ENCODE measurements around the gene CLCN6. TPM values are rescaled to one million over a fixed set of nuclear protein-coding genes. Genes with fewer than 3 reads are reported as not detected.
"Not testable (repeated sequence)": the region's sequence is repeated elsewhere in the genome, so short reads cannot be mapped to it uniquely, and the experiment has no call there.

Gene CLCN6
- total RNA-seq, 1 experiment from 2014 or later, result 6.8 TPM

DNA sequence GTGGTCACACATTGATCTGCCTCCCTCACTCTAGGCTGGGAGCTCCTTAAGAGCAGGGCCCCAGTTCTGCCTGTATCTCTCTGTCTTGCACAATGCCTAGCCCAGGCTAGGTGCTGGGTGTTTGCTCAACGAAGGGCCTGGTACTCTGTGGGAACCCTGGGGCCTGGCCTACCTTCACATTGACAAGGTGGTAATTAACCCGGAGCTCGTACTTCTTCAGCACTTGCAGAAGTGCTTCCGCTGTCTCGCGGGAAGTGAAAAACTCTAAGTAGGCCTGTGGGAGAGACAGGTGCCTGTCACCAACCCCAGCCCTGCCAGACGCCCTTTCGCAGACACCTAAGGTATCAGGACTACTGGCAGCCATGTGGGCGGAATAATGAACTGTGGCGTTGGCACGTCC lies 13.9 kb upstream of the CLCN6 start:
- in situ Hi-C loops (cut with HindIII; ENCODE audit: low sequenced_read_pairs), result no loop called here
- no peak for DNase-seq (ENCODE audit: low spot score)

DNA sequence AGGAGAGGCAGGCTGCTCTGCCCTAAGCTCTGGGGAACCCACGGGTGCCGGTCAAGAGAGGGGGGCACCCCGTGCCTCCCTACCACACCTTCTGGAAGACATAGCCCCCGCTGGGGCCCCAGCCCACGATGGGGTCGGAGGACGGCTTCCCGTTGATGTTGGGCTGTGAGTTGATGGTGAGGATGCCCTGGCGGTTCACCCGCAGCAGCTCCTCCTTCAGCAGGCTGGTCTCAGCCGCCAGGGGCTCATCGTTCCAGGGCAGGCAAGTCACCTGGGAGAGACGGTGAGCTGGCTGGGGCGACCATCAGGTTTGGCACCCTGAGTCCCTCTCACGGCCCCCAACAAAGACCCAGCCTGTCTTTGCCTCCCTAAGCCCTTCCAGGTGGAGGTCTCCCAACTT lies 12.2 kb upstream of the CLCN6 start:
- in situ Hi-C loops (cut with HindIII; ENCODE audit: low sequenced_read_pairs), result no loop called here
- no peak for DNase-seq (ENCODE audit: low spot score)

DNA sequence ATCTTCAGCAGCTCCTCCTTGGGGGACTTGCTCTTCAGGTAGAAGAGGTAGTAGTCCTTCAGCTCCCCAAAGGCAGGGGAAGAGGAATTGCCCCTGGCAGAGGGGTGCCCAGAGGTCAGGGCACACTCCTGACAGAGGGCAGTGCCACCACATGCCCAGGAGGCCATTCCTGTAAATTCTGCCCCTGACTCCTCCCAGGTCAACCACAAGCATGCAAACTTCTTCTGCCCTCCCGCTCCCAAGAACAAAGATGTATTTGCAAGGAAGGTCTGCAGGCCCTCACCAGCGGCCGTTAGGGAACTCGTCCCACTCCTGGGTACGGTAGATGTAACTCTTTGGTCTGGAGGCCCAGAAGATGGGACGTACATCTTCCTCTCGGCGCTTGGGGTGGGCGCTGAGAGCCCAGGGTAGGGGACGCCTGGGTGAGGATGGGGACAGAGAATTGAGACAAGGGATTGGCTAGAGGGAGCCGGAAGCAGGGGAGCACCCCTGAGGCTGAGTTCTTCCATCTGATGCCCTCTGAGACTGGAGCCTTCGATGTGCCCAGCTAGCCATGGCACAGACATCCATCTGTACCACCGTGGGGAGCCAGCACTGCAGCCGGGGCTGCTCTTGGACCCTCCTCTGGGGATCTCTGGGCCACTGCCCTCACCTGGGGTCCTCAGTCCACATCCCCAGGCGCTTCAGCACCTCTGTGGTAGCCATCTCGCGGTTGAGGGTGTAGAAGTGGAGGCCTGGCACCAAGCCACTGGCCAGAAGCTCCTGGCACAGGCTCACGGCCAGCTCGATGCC lies 11.3 kb upstream of the CLCN6 start:
- in situ Hi-C loops (cut with HindIII; ENCODE audit: low sequenced_read_pairs), result no loop called here
- no peak for DNase-seq (ENCODE audit: low spot score)

DNA sequence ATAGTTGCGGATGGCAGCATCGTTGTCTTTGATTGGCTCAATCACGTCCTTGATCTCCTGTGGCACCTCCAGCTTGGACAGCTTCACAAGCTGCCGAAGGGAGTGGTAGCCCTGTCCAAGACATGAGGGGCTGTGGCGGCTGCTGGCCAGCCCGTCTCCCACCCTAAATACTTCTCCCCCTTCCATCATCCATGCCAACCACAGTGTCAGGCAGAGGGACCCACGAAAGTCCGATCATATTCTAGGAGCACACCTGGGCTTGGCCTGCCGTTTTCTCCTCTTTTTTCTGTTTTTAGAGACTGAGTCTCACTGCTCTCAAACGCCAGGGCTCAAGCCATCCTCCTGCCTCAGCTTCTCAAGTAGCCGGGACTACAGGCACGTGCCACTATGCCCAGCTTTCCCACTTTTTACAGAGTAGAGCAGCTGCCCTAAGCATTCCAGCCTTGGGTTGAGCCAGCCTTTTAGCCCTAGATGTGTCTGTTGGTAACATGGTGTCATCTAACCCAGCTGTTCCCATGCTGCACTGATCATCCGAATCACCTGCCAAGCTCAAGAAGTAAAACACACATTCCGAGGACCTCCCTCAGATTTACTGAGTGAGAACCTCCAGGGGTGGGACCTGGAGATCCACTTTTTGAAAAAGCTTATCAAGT lies 10.6 kb upstream of the CLCN6 start:
- in situ Hi-C loops (cut with HindIII; ENCODE audit: low sequenced_read_pairs), result no loop called here
- DNase-seq (ENCODE audit: low spot score), result no peak

DNA sequence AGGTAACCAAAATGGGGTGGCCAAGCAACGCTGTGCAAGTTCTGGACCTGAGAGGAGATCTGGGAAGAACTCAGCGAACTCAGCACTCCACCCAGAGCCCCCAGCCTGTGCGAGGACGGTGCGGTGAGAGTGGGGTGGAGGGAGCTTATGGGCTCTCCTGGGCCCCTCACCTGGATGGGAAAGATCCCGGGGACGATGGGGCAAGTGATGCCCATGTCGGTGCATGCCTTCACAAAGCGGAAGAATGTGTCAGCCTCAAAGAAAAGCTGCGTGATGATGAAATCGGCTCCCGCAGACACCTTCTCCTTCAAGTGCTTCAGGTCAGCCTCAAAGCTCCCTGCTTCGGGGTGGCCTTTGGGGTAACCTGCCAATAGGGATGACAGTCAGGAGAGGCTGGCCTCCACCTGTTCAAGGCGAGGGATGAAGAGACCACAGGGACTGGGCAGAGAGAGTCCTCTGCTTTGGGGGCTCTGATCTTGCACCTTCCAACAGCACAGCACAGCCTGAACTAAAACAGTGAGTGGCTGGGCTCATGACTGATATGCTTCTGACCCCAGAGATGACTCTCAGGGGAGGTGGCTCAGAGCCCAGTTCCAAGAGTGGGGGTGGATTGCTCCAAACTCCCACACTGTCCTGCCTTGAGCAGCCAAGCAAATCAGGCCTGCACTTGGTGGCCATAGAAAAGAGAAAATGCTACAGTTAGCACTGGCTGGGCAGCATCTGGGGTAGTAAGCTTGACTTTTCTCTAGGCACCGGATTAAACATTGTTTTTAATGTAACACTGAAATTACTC lies 9.8 kb upstream of the CLCN6 start:
- in situ Hi-C loops (cut with HindIII; ENCODE audit: low sequenced_read_pairs), result no loop called here
- no peak for DNase-seq (ENCODE audit: low spot score)

DNA sequence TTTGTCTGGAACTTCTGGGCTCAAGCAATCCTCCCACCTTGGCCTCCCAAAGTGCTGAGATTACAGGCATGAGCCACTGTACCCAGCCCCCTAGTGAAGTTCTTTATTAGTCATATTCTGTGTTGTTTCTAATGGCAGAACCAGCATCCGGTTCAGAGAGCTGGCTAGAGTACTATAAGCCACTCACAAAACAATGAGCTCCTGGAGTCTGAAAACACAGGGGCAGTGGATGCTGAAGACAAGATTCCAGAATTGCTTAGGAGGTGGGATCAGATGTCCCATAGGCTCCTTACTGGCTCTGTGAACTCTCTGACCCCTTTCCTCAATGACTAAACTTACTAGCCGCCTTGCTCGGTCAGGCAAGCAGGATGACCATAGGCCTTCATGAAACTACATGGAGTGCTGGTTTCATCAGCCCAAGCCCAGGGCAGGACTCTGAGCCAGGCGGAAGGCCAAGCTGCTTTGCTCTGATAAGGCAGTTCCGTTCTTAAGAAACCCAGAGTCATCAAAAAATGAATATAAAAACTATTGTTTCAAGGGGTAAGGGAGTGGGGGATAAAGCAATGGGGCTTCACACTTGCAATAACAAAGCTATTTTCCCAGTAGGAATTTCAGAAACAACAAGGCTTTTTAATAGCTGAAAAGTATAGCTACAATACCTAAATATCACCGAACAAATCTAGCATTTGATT lies 8.3 kb upstream of the CLCN6 start:
- no peak for DNase-seq (ENCODE audit: low spot score)
- in situ Hi-C loops (cut with HindIII; ENCODE audit: low sequenced_read_pairs), result no loop called here

DNA sequence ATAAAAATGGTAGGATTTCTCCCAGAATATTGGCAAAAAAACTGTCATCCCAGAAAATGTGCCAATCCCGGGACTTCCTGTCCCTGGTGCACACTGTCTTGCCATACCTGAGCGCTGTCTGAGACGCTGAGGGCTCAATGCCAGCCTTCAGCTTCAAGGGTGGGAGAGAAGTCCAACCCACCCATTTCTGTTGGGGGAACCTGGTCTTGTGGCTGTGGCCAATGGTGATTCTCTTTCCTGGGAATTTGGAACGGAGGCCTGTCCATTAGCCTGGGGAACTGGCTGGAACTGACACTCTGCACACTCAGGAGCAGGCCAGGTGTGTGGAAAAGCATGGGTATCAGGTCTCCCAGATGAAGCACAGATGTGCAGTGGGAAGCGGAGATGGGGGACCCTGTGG lies 6.9 kb upstream of the CLCN6 start:
- DNase-seq (ENCODE audit: low spot score), result no peak
- in situ Hi-C loops (cut with HindIII; ENCODE audit: low sequenced_read_pairs), result no loop called here

DNA sequence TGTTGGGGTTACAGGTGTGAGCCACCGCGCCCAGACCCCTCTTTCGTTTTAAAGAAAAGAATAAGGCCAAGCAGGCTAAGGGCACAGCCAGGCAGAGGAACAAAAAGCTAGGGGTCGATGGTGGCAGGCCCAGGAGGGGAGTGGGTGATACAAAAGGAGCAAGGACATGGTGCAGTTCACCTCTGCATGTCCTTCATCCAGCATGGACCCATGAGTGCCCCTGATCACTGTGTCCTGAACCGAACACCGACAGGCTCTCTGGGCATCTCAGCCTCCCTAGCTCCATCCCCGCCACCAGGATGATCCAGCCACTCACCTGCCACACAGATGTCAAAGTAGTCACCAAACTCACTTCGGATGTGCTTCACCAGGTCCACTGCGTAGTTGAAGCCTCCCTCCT lies 6.1 kb upstream of the CLCN6 start:
- in situ Hi-C loops (cut with HindIII; ENCODE audit: low sequenced_read_pairs), result no loop called here
- DNase-seq (ENCODE audit: low spot score), result no peak

DNA sequence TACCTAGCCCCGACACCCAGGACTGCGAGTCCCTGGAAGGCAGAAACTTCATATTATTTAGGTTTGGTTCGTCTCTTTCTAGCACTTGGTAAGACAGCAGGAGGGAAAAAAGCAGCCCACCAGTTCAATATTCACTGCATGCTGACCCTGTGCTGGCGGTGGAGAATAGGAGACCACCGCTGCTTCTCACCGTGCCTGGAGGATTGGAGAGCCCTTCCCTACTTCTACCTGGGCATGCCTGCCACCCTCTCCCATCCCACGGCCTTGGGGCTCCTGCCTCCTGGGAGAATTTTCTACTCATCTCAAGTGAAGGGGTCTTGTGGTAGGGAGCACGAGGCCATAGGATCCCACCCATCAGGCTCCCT lies 5.6 kb upstream of the CLCN6 start:
- in situ Hi-C loops (cut with HindIII; ENCODE audit: low sequenced_read_pairs), result no loop called here
- no peak for DNase-seq (ENCODE audit: low spot score)

DNA sequence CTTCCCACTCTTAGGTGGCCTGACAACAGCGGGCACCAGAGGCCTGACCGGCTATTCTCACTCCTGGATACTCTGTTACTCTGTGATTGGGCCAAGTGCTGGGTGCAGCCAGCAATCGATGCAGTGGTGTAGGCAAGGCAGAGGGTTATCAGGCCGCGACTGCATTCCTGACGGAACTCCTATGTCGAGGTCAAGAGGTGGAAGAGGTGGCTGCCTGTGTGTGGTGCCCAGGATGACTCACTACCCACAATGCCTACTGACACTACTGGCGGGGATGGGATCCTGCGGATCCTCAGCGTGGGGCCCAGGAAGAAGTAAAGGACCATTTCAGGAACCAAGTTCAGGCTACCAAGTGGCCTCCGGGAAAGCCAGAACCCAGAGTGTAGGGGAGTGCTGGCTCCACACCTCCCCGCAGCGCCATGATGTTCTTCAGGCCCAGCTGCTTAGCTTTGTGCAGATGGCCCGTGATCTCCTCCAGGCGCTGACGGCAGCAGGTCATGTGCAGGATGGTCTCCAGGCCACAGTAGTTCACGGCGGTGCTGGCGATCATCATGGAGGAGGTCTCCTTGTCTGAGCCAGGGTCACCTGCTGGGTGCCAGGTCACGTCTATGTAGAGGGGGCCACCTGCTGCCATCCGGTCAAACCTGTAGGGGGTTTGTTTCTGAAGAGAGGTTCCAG lies 5.1 kb upstream of the CLCN6 start:
- in situ Hi-C loops (cut with HindIII; ENCODE audit: low sequenced_read_pairs), result no loop called here
- no peak for DNase-seq (ENCODE audit: low spot score)

DNA sequence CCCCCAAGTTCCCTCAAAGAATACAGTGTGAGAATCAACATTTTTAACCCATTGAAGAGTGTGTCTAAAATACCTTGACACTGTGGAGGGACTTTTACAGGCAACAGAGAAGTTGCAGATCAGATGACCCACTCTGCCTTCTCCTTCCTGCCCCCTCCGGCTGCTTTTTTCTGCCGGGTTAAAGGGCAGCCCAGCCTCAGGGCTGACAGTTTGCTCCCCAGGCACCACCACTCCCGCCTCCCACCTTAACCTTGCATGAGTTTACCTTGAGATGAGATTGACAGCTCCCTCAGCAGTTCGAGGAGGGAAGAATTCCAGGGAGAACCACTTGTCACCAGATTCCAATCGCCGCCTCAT lies 3.4 kb upstream of the CLCN6 start:
- DNase-seq (ENCODE audit: low spot score), result peak; percentile 16
- in situ Hi-C loops (cut with HindIII; ENCODE audit: low sequenced_read_pairs), result no loop called here

DNA sequence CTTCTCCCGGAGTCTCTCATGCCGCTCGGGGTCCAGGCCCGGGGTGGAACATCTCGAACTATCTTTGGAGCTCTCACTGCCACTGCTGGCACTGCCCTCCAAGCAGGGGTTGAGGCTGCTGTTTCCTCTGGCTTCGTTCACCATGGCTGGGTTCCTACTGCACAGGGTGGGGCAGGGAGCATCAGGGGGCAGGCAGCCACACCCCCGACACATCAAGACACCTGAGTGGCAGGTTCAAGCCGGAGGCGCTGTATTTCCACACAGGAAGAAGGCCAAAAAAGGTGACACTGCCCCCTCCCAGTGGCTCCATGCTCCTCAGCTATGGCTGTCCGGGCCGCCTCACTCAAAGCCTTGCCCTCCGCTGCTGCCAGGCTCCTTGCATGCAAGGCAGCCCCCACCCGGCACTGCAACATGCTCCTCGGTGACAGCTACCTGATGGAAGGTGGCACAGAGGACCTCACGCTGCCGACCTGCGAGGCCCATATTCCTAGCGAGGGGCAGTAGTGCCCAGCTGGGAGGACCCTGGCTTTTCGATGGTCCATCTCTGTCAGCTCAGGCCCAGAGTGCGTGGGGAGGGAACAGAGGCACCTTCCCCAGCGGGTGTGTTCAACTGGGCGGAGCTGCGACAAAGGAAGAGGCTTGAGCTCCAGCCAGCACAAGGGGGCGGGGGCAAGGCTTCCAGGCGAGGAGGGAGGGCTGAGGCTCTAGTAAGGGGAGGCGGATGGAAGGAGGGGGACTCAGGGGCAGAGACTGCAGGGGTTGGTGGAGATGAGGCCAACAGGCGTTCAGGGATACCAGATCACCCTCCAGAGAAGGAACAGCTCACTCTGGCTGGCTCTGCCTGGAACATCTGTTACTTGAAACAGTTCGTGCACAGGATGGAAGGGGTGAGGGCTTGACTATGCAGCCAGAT lies 2.8 kb upstream of the CLCN6 start:
- in situ Hi-C loops (cut with HindIII; ENCODE audit: low sequenced_read_pairs), result no loop called here
- DNase-seq (ENCODE audit: low spot score), result peak; percentile 77

DNA sequence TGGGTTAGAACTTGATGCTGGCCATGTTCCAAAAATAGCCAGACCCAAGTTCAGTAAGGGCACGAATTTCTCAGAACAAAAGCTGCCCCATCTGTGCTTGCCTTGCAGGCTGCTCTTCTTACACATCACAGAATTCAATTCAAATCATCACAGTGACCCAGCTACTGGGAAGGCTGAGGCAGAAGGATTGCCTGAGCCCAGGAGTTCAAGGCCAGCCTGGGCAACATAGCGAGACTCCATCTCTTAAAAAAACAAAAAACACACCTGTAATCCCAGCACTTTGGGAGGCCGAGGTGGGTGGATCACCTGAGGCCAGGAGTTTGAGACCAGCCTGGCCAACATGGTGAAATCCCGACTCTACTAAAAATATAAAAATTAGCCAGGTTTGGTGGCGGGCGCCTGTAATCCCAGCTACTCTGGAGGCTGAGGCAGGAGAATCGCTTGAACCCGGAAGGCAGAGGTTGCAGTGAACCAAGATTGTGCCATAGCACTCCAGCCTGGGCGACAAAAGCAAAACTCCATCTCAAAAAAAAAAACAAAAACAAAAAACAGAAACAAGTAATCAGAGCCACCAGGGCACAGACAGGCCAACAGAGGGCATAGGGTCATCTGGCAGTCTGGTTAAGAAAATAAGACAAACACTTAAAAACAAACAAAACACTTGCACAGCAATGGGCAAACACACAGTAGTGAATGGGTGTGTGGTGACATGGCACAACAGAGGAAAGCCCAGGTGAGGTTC lies 1.9 kb upstream of the CLCN6 start:
- in situ Hi-C loops (cut with HindIII; ENCODE audit: low sequenced_read_pairs), result not testable (repeated sequence)

DNA sequence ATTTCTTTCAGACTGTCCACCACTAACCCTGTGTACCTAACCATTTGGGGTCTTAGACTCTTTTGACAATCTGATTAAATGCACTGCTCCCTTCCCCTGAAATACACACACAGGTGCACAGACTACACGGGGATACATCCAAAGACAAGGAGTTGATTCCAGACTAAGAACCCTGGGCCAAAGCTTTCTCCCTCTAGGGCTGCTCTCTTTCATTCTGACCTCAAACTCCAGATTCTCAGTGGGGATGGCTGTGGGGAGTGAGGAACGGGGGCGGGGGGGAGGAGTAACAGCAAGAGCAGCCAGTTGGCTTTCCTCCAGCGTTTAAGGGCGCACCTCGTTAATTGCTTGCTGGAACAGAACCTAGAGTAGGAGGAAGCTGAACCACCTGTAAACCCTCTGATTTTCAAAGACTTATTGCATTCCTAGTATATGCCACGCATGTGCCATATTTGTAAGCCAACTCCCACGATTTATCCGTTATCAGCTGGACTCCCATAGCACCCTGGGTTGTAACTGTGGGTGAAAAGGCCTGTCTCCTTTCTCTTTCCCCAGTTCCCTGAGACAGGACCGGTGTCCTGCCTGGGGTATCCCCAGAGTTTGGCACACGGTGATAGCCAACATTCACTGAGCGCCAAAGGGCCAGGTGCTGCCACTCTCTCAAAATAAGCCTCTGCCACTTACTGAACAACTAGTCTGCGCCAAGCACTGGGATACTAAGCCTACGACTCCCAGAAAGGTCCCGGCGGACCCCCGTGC lies 1.1 kb upstream of the CLCN6 start:
- DNase-seq (ENCODE audit: low spot score), result peak; percentile 21
- in situ Hi-C loops (cut with HindIII; ENCODE audit: low sequenced_read_pairs), result no loop called here

More for the DNA sequence above, 1.9 kb upstream of the CLCN6 start:
- DNase-seq (ENCODE audit: low spot score), result not testable (repeated sequence)

DNA sequence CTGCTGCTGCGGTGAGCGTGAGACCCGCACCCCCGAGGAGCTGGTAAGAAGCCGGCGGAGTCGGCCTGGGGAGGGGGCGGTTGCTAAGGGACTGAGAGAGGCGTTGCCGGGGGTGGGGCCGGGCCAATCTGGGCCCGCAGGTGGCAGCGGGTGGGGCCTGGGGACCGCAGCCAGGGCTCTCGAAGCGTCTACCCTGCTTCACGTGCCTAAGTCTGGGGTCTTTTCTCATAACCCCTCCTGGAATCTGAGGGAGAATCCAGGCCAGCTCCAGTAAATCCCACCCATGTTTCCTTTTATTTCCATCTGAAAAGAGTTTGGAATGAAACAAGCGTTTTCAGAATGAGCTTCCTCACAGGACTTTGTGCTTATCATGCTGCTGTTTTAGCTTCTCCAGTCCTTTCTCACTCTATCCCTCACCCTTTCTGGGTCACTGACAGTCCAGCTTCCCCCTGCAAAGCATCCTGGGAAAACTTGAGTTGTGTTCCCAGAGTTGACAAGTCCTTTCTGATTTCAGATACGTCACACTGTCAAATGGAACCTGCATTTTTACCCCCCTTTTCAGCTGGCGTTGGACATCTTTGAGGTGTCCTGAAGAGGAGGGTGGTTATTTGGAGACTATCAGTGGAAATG lies 431 bp downstream of the CLCN6 start:
- DNase-seq (ENCODE audit: low spot score), result peak; percentile 66
- in situ Hi-C loops (cut with HindIII; ENCODE audit: low sequenced_read_pairs), result no loop called here

DNA sequence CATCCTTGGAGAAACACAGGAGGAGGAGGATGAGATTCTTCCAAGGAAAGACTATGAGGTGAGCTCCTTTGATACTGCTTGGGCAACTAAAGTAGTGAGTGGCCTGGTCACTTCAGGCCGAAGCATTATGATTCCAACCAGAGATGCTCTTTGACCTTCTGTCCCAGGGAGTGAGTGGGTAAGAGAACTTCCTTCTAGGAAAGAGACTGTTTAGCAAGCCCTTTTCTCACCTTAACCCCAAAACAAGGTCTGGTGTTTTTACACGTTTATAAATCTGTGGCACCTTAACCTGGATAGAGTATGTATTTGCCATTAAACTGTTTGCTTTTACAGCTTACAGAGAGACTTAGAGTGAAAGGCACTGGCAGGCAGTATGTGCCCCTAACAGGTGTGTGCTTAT lies 1.1 kb downstream of the CLCN6 start:
- DNase-seq (ENCODE audit: low spot score), result no peak
- in situ Hi-C loops (cut with HindIII; ENCODE audit: low sequenced_read_pairs), result no loop called here

All from G401 (cell line).